ENCODE data around the gene AADACL3.

DNA sequence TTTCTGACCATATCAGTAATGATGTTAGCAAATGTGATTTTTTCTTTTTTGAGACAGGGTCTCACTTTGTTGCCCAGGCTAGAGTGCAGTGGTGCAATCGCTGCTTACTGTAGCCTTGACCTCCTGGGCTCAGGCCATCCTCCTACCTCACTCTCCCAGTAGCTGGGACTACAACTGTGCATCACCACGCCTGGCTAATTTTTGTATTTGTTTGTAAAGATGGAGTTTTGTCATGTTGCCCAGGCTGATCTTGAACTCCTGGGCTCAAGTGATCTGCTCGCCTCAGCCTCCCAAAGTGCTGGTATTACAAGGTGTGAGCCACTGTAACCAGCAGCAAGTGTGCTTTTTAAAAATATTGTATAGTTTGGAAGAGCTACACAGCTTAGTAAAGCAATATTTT lies 26.0 kb downstream of the AADACL3 start:
- TF ChIP-seq POLR2A (IDR thresholded peaks at IDR 0.05; ENCODE audit: low read length): no peak
- TF ChIP-seq GATA1 (IDR thresholded peaks at IDR 0.05; ENCODE audit: low read depth, low read length): no peak
